NB4 (cell line): Measurements from ENCODE around the gene CD200R1L.
A peak's percentile ranks its signal among the peaks of the same experiment; 100 is the strongest.

ENCODE experiments used
- DNase-seq: peaks from one replicate; pipeline ENCODE4 v3.0.0; 2010; ENCODE audit warnings: low read depth
- H3K4me3 ChIP-seq: one replicate; pipeline ENCODE4 v1.5.1; 2011; ENCODE audit warnings: mild to moderate bottlenecking, low read depth, low read length, moderate library complexity
- CTCF ChIP-seq: IDR thresholded peaks from one replicate; pipeline ENCODE4 v1.5.1; 2012; ENCODE audit warnings: low read depth, low read length
- MAX ChIP-seq: IDR thresholded peaks from 2 replicates; pipeline ENCODE4 v1.6.1; 2011; ENCODE audit warnings: low read depth, low read length
- MYC ChIP-seq: IDR thresholded peaks from 2 replicates; pipeline ENCODE4 v1.6.1; 2011; ENCODE audit warnings: low read depth, low read length
- POLR2A ChIP-seq: IDR thresholded peaks from 2 replicates; pipeline ENCODE4 v1.6.1; 2011; ENCODE audit warnings: mild to moderate bottlenecking; ENCODE audit not compliant: insufficient read length; ENCODE audit errors: extremely low read depth

Gene CD200R1L

GRCh38 chr3:112846764-112847163 is at the start of gene CD200R1L:
TSS of gene CD200R1L (minus strand) at chr3:112846864. CDS start at chr3:112829367, 17,497 bp downstream.
- TF ChIP-seq MYC (no peak), CTCF (no peak), MAX (no peak), POLR2A (no peak)
- no peak within 1 kb of the TSS for H3K4me3 ChIP-seq
- no peak for DNase-seq

GRCh38 chr3:112894258-112894657 is 47.6 kb upstream of the CD200R1L start:
- no peak for TF ChIP-seq MYC
- TF ChIP-seq CTCF, result no peak
- no peak for TF ChIP-seq MAX
- no peak for TF ChIP-seq POLR2A
- DNase-seq, result peak; percentile 5

GRCh38 chr3:112889357-112889756 is 42.7 kb upstream of the CD200R1L start:
- DNase-seq, result no peak
- no peak for TF ChIP-seq MYC
- TF ChIP-seq POLR2A, result no peak
- TF ChIP-seq CTCF, result no peak
- TF ChIP-seq MAX, result no peak
- H3K4me3 ChIP-seq, result no peak overlapping the region

More at GRCh38 chr3:112894258-112894657, 47.6 kb upstream of the CD200R1L start:
- H3K4me3 ChIP-seq, result no peak overlapping the region

GRCh38 chr3:112888381-112889085 is 41.9 kb upstream of the CD200R1L start:
- no peak for DNase-seq
- H3K4me3 ChIP-seq, result no peak overlapping the region
- TF ChIP-seq MYC, result no peak

GRCh38 chr3:112884678-112885290 is 38.1 kb upstream of the CD200R1L start:
- no peak for TF ChIP-seq MAX
- no peak for TF ChIP-seq CTCF
- no peak for TF ChIP-seq MYC
- no peak for TF ChIP-seq POLR2A
- no peak overlapping the region for H3K4me3 ChIP-seq
- DNase-seq, result no peak

- no peak for DNase-seq
- no peak overlapping the region for H3K4me3 ChIP-seq
- no peak for TF ChIP-seq MAX
- TF ChIP-seq MYC, result no peak
- no peak for TF ChIP-seq POLR2A
- no peak for TF ChIP-seq CTCF
These were observed 35.2 kb upstream of the CD200R1L start for GRCh38 chr3:112881891-112882290.
